ENCODE results near the gene DPYSL3.
"Not testable (repeated sequence)": the region's sequence is repeated elsewhere in the genome, so short reads cannot be mapped to it uniquely, and the experiment has no call there.

The DPYSL3 gene

GRCh38 chr5:147555176-147555575 lies 45.3 kb upstream of the DPYSL3 start:
- no peak overlapping the region for H3K27ac ChIP-seq (ENCODE audit: low read depth, low read length)
- H3K4me3 ChIP-seq (ENCODE audit: insufficient read depth, low read length, poor library complexity, severe bottlenecking), result no peak overlapping the region
- no peaks in the 10 kb centered on the region for H4K20me1 ChIP-seq (ENCODE audit: low read depth, low read length)
- no peak overlapping the region for H2AFZ ChIP-seq (ENCODE audit: low read depth, low read length, severe bottlenecking)
- H3K27me3 ChIP-seq (ENCODE audit: low read length), result no peaks in the 10 kb centered on the region
- H3K9me3 ChIP-seq (ENCODE audit: insufficient read depth, low read length), result no peaks in the 10 kb centered on the region
- H3K79me2 ChIP-seq (ENCODE audit: insufficient read depth, low read length), result no peaks in the 10 kb centered on the region
- H3K36me3 ChIP-seq (ENCODE audit: low read length), result no peaks in the 10 kb centered on the region
- no peaks in the 10 kb centered on the region for H3K9me2 ChIP-seq (replicated peaks; ENCODE audit: insufficient read depth, low read length)
- H3K4me2 ChIP-seq (ENCODE audit: low read depth, low read length, poor library complexity, severe bottlenecking), result no peak overlapping the region
- H3F3A ChIP-seq (ENCODE audit: insufficient read depth), result no peaks in the 10 kb centered on the region
- no peak for TF ChIP-seq CTCF (IDR thresholded peaks at IDR 0.05; ENCODE audit: insufficient read depth, low read length, poor library complexity, severe bottlenecking)
- no peak for TF ChIP-seq EZH2phosphoT487 (conservative IDR thresholded peaks at IDR 0.05; ENCODE audit: low read length)
- H3K9ac ChIP-seq (ENCODE audit: low read length), result no peak overlapping the region

- no peaks in the 10 kb centered on the region for H3K36me3 ChIP-seq (ENCODE audit: low read length)
- no peaks in the 10 kb centered on the region for H3F3A ChIP-seq (ENCODE audit: insufficient read depth)
- TF ChIP-seq EZH2phosphoT487 (conservative IDR thresholded peaks at IDR 0.05; ENCODE audit: low read length), result no peak
- no peak overlapping the region for H3K4me2 ChIP-seq (ENCODE audit: low read depth, low read length, poor library complexity, severe bottlenecking)
- H4K20me1 ChIP-seq (ENCODE audit: low read depth, low read length), result no peaks in the 10 kb centered on the region
- no peaks in the 10 kb centered on the region for H3K27me3 ChIP-seq (ENCODE audit: low read length)
- H3K9me3 ChIP-seq (ENCODE audit: insufficient read depth, low read length), result no peaks in the 10 kb centered on the region
- no peaks in the 10 kb centered on the region for H3K9me2 ChIP-seq (replicated peaks; ENCODE audit: insufficient read depth, low read length)
- no peak overlapping the region for H3K9ac ChIP-seq (ENCODE audit: low read length)
- H3K4me3 ChIP-seq (ENCODE audit: insufficient read depth, low read length, poor library complexity, severe bottlenecking), result no peak overlapping the region
- H3K27ac ChIP-seq (ENCODE audit: low read depth, low read length), result no peak overlapping the region
- H2AFZ ChIP-seq (ENCODE audit: low read depth, low read length, severe bottlenecking), result no peak overlapping the region
- no peaks in the 10 kb centered on the region for H3K79me2 ChIP-seq (ENCODE audit: insufficient read depth, low read length)
These were observed 44.5 kb upstream of the DPYSL3 start for GRCh38 chr5:147554261-147554817.

GRCh38 chr5:147553817-147554216 lies 43.9 kb upstream of the DPYSL3 start:
- H3K9me3 ChIP-seq (ENCODE audit: insufficient read depth, low read length); H3K9me2 ChIP-seq (replicated peaks; ENCODE audit: insufficient read depth, low read length); H3F3A ChIP-seq (ENCODE audit: insufficient read depth); H3K27ac ChIP-seq (ENCODE audit: low read depth, low read length); H3K36me3 ChIP-seq (ENCODE audit: low read length); H3K4me2 ChIP-seq (ENCODE audit: low read depth, low read length, poor library complexity, severe bottlenecking); H3K4me3 ChIP-seq (ENCODE audit: insufficient read depth, low read length, poor library complexity, severe bottlenecking); H4K20me1 ChIP-seq (ENCODE audit: low read depth, low read length); H3K9ac ChIP-seq (ENCODE audit: low read length); H2AFZ ChIP-seq (ENCODE audit: low read depth, low read length, severe bottlenecking); H3K79me2 ChIP-seq (ENCODE audit: insufficient read depth, low read length); H3K27me3 ChIP-seq (ENCODE audit: low read length): not testable (repeated sequence)

GRCh38 chr5:147552897-147553296 lies 43.0 kb upstream of the DPYSL3 start:
- H3K36me3 ChIP-seq (ENCODE audit: low read length), result no peaks in the 10 kb centered on the region
- no peaks in the 10 kb centered on the region for H4K20me1 ChIP-seq (ENCODE audit: low read depth, low read length)
- TF ChIP-seq CTCF (IDR thresholded peaks at IDR 0.05; ENCODE audit: insufficient read depth, low read length, poor library complexity, severe bottlenecking), result no peak
- no peak for TF ChIP-seq EZH2phosphoT487 (conservative IDR thresholded peaks at IDR 0.05; ENCODE audit: low read length)
- H3K27ac ChIP-seq (ENCODE audit: low read depth, low read length), result no peak overlapping the region
- H3F3A ChIP-seq (ENCODE audit: insufficient read depth), result no peaks in the 10 kb centered on the region
- no peak overlapping the region for H3K4me3 ChIP-seq (ENCODE audit: insufficient read depth, low read length, poor library complexity, severe bottlenecking)
- H3K9me3 ChIP-seq (ENCODE audit: insufficient read depth, low read length), result no peaks in the 10 kb centered on the region
- H3K4me2 ChIP-seq (ENCODE audit: low read depth, low read length, poor library complexity, severe bottlenecking), result no peak overlapping the region
- no peaks in the 10 kb centered on the region for H3K27me3 ChIP-seq (ENCODE audit: low read length)
- no peak overlapping the region for H3K9ac ChIP-seq (ENCODE audit: low read length)
- no peaks in the 10 kb centered on the region for H3K9me2 ChIP-seq (replicated peaks; ENCODE audit: insufficient read depth, low read length)
- no peak overlapping the region for H2AFZ ChIP-seq (ENCODE audit: low read depth, low read length, severe bottlenecking)
- H3K79me2 ChIP-seq (ENCODE audit: insufficient read depth, low read length), result no peaks in the 10 kb centered on the region

All from SU-DHL-6 (cell line).